Measurements from ENCODE around the gene OPN1MW3. TPM values are rescaled to one million over a fixed set of nuclear protein-coding genes. Genes with fewer than 3 reads are reported as not detected.
A peak's percentile ranks its signal among the peaks of the same experiment; 100 is the strongest.

The OPN1MW3 gene
- total RNA-seq, 3 donors from 2014 or later, result not detected

DNA sequence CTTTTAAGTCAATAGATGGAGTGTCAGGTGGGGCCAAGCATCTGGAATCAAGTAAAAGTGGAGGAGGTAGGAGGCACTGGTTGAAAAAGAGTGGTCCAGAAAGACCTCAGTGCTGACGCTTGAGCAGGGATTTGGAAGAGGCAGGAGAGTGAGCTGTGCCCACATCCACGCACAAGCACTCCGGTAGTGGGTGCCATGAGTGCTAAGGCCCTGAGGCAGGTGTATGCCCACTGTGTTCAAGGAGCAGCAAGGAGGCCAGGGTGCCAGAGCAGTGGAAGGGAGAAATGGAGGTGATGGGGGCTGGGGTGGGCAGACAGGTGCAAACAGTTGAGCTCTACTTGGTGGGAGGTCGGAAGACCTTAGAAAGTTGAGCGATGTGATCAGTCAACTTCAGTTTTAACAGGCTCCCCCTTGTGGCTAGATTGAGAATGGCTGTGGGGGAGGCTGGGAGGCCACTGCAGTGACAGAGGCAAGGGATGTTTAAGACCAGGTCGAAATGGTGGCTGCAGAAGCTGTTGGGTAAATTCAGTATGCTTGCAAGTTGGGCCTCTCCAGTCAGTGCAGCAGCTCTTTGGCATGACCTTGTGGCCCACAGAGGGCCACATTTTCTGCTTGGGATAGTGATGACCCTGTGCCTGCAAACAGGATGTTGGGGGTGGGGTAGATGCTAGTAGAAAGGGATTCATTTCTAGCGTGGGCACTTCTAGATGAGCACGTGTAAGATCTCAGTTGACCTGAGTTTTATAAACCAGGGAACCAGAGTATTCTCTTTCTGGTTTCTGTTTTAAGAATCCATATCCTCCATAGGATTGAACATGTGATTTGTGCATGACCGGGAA is 50.9 kb downstream of the OPN1MW3 start:
- no peaks in the 10 kb centered on the region for H3K27me3 Mint-ChIP-seq (ENCODE audit: low read depth)
- no peaks in the 10 kb centered on the region for H3K36me3 Mint-ChIP-seq (ENCODE audit: insufficient read depth)
- no peaks in the 10 kb centered on the region for H3K9me3 Mint-ChIP-seq
- H3K4me1 Mint-ChIP-seq (ENCODE audit: low read depth), result peaks cover 43% of the 10 kb centered on the region
- ATAC-seq (peak; percentile 71 to 78), DNase-seq (peak; percentile 82)
- H3K4me3 Mint-ChIP-seq, result no peak overlapping the region

DNA sequence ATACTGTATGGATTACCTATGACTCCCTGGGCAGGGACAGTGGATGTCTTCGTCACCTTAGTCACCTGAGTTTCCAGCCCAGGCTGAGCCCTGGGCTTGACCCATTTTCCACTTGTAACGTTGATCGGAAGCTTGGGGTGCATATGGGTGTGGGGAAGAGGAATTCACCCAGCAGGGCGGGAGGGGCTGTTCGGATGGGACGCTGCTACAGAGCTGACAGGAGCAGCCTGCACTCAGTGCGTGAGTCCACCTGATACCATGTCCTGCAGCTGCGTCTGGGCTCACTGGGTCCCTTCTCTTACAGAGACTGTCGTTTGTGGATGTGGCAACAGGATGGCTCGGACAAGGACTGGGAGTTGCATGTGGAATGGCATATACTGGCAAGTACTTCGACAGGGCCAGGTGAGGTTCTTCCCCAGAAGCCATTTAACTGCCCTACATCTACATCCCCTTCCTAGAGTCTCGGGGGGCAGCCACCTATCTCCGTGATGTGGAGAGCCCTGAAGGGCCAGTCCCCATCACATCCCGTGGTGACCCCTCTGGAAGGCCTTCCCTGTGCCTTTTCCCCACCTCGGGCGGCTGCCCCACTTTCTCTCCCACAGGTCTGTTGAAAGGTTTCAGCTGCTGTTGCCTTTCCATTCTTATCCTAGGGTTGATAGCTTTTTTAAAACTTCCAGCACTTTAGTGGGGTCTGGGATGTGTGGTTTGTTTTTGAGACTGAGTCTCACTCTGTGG is 51.8 kb downstream of the OPN1MW3 start:
- DNase-seq (no peak), ATAC-seq (no peak)
- no peaks in the 10 kb centered on the region for H3K27me3 Mint-ChIP-seq (ENCODE audit: low read depth)
- H3K36me3 Mint-ChIP-seq (ENCODE audit: insufficient read depth), result no peaks in the 10 kb centered on the region
- H3K4me1 Mint-ChIP-seq (ENCODE audit: low read depth), result peaks cover 52% of the 10 kb centered on the region
- no peaks in the 10 kb centered on the region for H3K9me3 Mint-ChIP-seq
- no peak overlapping the region for H3K4me3 Mint-ChIP-seq

DNA sequence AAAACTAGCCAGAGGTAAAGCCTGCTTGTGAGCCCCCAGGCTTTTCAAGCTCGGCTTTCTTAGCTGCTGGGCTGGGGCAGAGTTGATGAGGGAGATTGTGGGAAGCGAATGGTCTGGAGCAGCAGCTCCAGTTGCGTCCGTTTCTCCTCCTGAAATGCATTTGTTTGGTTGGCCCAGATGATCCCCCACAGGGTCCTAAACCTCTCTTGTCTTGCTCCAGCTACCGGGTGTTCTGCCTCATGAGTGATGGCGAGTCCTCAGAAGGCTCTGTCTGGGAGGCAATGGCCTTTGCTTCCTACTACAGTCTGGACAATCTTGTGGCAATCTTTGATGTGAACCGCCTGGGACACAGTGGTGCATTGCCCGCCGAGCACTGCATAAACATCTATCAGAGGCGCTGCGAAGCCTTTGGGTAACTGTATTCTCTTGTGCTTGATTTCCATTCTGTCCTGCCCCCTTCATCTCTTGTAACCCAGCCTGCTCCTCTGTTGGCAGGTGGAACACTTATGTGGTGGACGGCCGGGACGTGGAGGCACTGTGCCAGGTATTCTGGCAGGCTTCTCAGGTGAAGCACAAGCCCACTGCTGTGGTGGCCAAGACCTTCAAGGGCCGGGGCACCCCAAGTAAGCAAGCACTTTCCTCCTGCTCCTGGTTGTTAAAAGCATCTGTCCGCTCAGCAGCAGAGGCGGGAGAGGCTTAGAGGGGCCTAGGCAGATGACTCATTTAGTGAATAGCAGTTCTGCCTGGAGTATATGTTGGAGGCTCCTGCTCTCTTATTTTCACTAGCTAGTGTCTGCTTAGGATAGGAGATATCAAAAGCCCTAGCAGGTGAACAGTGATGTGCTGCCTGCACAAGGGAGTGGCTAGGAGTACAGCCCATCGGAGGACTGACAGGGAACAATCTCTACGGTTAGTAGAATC is 53.5 kb downstream of the OPN1MW3 start:
- H3K9me3 Mint-ChIP-seq, result no peaks in the 10 kb centered on the region
- H3K4me3 Mint-ChIP-seq, result no peak overlapping the region
- H3K27me3 Mint-ChIP-seq (ENCODE audit: low read depth), result no peaks in the 10 kb centered on the region
- DNase-seq (no peak), ATAC-seq (no peak)
- peaks cover 56% of the 10 kb centered on the region for H3K4me1 Mint-ChIP-seq (ENCODE audit: low read depth)
- no peaks in the 10 kb centered on the region for H3K36me3 Mint-ChIP-seq (ENCODE audit: insufficient read depth)

DNA sequence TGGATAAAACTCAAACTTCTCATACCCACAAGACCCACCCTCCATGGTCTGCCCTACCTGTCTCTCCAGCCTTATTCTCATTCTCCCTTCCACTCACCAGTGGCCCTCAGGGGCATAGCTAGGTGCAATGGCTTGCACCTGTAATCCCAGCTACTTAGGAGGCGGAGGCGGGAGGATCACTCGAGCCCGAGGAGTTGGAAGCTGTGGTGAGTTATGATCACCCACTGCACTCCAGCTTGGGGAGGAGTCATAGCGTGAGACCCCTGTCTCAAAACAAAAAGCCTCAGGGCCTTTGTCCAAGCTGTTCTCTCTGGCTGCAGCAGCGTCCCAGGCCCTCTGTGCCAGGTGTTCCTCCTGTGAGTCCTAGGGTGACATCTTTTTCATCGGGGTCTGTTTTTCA is 54.7 kb downstream of the OPN1MW3 start:
- H3K36me3 Mint-ChIP-seq (ENCODE audit: insufficient read depth), result no peaks in the 10 kb centered on the region
- H3K4me3 Mint-ChIP-seq, result no peak overlapping the region
- DNase-seq (no peak), ATAC-seq (no peak)
- H3K9me3 Mint-ChIP-seq, result no peaks in the 10 kb centered on the region
- H3K4me1 Mint-ChIP-seq (ENCODE audit: low read depth), result peaks cover 58% of the 10 kb centered on the region
- no peaks in the 10 kb centered on the region for H3K27me3 Mint-ChIP-seq (ENCODE audit: low read depth)

DNA sequence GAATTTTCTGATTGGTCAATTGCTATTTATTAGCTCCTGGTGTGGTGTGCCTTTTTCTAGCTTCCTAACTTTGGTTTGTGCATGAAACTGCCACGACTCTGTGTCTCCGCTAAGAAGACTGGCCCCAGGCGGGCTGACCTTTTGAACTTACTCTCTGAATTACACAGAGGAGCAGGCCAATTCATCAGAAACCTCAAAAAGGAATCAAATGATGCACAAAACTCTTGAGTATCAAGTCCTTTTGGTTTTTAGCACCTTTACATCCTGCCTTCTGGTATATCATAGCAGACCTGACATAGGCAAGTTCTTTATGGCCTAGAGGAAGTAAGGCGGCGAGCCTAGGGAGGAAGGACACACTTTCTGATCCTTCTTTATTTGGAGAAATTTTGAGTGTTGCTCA is 55.8 kb downstream of the OPN1MW3 start:
- Mint-ChIP-seq H3K27me3 (ENCODE audit: low read depth) (no peaks in the 10 kb centered on the region), H3K9me3 (no peaks in the 10 kb centered on the region), H3K4me3 (peak overlapping the region; percentile 56), H3K36me3 (ENCODE audit: insufficient read depth) (no peaks in the 10 kb centered on the region), H3K4me1 (ENCODE audit: low read depth) (peaks cover 55% of the 10 kb centered on the region)
- DNase-seq (no peak), ATAC-seq (peak; percentile 53 to 57)

DNA sequence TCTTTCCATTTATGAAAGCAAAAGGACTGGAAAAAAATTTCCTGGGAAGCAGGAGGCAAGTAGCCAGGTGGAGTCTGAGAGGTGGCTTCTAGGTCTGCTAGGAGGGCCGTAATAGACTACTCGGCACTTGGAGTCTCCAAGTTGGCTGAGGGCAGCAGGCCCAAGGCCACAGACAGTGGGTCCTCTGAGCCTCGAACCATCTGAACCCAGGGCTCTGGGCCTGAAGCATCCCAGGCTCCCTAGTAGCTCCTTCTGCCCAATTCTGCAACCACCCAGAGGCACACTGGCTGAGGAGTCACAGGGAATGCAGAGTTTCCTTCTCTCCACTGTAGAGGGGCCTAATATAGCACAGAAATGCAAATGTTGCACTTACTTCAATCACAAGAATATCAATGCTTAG is 58.0 kb downstream of the OPN1MW3 start:
- no peaks in the 10 kb centered on the region for H3K27me3 Mint-ChIP-seq (ENCODE audit: low read depth)
- no peaks in the 10 kb centered on the region for H3K9me3 Mint-ChIP-seq
- H3K4me3 Mint-ChIP-seq, result no peak overlapping the region
- DNase-seq (no peak), ATAC-seq (no peak)
- H3K36me3 Mint-ChIP-seq (ENCODE audit: insufficient read depth), result no peaks in the 10 kb centered on the region
- peaks cover 49% of the 10 kb centered on the region for H3K4me1 Mint-ChIP-seq (ENCODE audit: low read depth)

DNA sequence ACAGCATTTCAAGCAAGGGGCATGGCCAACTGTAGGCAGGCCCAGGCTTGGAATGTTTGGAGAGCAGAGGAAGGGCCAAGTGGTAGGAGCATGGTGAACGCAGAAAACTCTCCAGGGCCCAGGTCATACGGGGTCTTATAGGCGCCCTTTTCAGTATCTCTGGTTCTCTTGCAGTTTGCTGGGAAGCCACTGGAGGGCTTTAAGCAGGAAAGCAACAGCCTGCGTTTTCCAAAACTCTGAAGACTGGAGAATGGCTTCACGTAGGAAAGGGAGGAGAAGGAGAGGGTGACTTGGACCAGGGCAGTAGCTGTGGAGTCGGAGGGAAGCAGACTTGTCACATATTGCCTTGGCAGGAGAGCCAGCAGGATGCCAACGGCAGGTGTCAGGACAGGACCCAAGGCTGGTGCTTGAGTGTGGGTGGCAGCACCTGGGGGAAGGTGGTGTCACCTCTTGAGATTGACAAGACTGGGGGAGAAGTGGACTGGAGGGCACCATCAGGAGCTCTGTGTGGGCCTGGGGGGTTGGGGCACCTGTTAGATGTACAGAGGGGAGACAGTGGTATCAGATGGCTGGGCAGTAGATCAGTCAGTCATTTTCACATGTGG is 60.1 kb downstream of the OPN1MW3 start:
- no peak for ATAC-seq
- Mint-ChIP-seq H3K9me3 (no peaks in the 10 kb centered on the region), H3K4me1 (ENCODE audit: low read depth) (peaks cover 47% of the 10 kb centered on the region), H3K27me3 (ENCODE audit: low read depth) (no peaks in the 10 kb centered on the region), H3K36me3 (ENCODE audit: insufficient read depth) (no peaks in the 10 kb centered on the region), H3K4me3 (no peak overlapping the region)
- DNase-seq, result no peak

DNA sequence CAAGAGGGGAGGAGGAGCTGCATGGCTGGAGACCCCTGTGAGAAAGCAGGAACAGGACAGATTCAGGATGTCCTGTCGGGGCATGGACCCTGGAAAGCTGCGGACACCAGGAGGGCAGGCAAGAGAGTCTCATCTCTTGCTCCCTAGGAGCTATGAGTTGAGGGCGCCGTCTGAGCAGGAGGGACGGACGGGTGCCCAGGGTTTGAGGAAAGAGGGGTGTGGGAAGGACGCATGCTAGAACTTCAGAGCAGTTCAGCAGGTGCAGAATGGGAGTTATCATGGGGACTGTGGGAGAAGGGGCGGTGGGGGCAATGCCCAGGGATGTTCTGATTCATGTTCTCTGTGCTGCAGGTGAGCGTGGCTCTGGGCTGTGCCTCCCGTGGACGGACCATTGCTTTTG is 63.0 kb downstream of the OPN1MW3 start:
- Mint-ChIP-seq H3K4me1 (ENCODE audit: low read depth) (peaks cover 27% of the 10 kb centered on the region), H3K36me3 (ENCODE audit: insufficient read depth) (no peaks in the 10 kb centered on the region), H3K27me3 (ENCODE audit: low read depth) (no peaks in the 10 kb centered on the region), H3K4me3 (no peak overlapping the region), H3K9me3 (no peaks in the 10 kb centered on the region)
- ATAC-seq (no peak), DNase-seq (no peak)

Other genes with a start within 250 kb of the OPN1MW3 start
- 100 to 1,000 TPM; 258 to 273 (median 272) TPM for gene IRAK1, start 237.7 kb upstream of the OPN1MW3 start, total RNA-seq
- gene MECP2, start 159.9 kb upstream of the OPN1MW3 start, total RNA-seq, result 10 to 100 TPM; 42.6 to 46.7 (median 45.7) TPM
- gene OPN1LW, start 113.3 kb upstream of the OPN1MW3 start, total RNA-seq, result not detected
- not detected for gene OPN1MW, start 75.0 kb upstream of the OPN1MW3 start, total RNA-seq
- not detected for gene OPN1MW2, start 37.8 kb upstream of the OPN1MW3 start, total RNA-seq
- not detected for gene TEX28, start 37.5 kb downstream of the OPN1MW3 start, total RNA-seq
- not detected for gene TKTL1, start 38.2 kb downstream of the OPN1MW3 start, total RNA-seq
- gene FLNA, start 117.1 kb downstream of the OPN1MW3 start, total RNA-seq, result 100 to 1,000 TPM; 765 to 924 (median 866) TPM
- gene EMD, start 121.7 kb downstream of the OPN1MW3 start, total RNA-seq, result 100 to 1,000 TPM; 107 to 113 (median 111) TPM
- 1,000 to 10,000 TPM; 3,297 to 3,503 (median 3,452) TPM for gene RPL10, start 140.8 kb downstream of the OPN1MW3 start, total RNA-seq
- 1 to 10 TPM; 4.0 to 7.3 (median 5.1) TPM for gene DNASE1L1, start 151.7 kb downstream of the OPN1MW3 start, total RNA-seq
- gene TAFAZZIN, start 154.0 kb downstream of the OPN1MW3 start, total RNA-seq, result 10 to 100 TPM; 37.9 to 39.3 (median 38.2) TPM
- 10 to 100 TPM; 33.7 to 42.2 (median 40.8) TPM for gene ATP6AP1, start 171.1 kb downstream of the OPN1MW3 start, total RNA-seq
- 100 to 1,000 TPM; 107 to 126 (median 116) TPM for gene GDI1, start 179.6 kb downstream of the OPN1MW3 start, total RNA-seq
- gene FAM50A, start 186.6 kb downstream of the OPN1MW3 start, total RNA-seq, result 10 to 100 TPM; 60.2 to 61.9 (median 61.6) TPM
- gene PLXNA3, start 200.7 kb downstream of the OPN1MW3 start, total RNA-seq, result 10 to 100 TPM; 26.6 to 33.8 (median 27.6) TPM
- 10 to 100 TPM; 76.1 to 89.9 (median 88.1) TPM for gene LAGE3, start 221.7 kb downstream of the OPN1MW3 start, total RNA-seq
- 10 to 100 TPM; 51.5 to 63.2 (median 59.1) TPM for gene UBL4A, start 229.0 kb downstream of the OPN1MW3 start, total RNA-seq
- 10 to 100 TPM; 31.3 to 32.0 (median 31.9) TPM for gene SLC10A3, start 233.0 kb downstream of the OPN1MW3 start, total RNA-seq